Effector CD4-positive, alpha-beta T cell (primary cell): ENCODE measurements around the gene ATP5F1D.

Experiments
- DNase-seq: peaks from one replicate; pipeline ENCODE4 v3.0.0-alpha.2; 2020

Gene ATP5F1D

DNA sequence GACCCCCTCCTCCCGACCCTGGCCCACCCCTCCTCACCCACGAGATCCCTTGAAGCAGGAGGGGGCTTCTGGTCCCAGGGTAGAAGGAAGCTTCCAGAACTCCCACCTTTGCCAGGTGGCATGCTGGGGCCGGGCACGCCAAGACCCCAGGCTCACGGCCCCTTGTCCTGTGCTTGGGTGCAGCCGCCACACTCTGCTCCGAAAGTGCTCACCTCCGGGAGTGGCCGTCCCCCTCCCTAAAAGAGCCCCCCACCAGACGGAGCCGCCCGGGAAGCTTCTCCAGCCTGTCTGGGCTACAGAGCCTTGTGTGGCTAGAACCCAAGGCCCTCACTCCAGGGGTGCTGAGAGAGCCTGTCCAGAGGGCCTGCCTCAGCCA, 42.4 kb downstream of the ATP5F1D start:
- DNase-seq, result no peak

DNA sequence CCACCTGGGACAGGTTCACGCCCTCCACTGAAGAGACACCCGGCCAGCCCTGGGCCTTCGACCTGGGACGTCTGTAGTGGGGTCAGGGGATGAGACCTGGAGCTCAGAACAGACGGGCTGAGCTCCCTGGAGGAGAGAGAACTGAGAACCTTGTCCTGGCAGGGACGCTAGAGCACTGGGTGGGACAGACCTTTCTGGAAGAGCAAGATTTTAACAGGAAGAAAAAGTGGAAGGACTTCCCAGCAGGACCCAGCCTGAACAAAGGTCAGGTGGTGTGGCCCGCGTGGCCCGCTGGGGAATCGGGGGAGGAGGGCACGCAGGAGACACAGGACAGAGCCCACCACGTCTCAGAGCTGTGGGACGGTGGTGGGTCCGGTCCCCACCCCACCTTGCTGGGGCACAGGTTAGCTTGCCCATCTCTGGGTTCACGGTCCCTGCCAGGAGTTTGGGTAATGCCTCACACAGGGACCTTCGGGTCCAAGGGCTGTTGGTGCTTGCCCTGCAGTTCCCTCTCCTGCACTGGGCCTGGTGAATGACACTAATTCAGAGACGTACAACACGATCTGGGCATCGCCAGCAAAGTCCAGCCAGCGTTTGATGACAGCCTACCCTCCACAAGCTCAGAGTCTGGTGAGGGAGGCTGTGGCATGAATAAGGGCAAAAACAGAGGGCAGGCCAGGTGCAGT, 42.9 kb downstream of the ATP5F1D start:
- DNase-seq, result no peak

DNA sequence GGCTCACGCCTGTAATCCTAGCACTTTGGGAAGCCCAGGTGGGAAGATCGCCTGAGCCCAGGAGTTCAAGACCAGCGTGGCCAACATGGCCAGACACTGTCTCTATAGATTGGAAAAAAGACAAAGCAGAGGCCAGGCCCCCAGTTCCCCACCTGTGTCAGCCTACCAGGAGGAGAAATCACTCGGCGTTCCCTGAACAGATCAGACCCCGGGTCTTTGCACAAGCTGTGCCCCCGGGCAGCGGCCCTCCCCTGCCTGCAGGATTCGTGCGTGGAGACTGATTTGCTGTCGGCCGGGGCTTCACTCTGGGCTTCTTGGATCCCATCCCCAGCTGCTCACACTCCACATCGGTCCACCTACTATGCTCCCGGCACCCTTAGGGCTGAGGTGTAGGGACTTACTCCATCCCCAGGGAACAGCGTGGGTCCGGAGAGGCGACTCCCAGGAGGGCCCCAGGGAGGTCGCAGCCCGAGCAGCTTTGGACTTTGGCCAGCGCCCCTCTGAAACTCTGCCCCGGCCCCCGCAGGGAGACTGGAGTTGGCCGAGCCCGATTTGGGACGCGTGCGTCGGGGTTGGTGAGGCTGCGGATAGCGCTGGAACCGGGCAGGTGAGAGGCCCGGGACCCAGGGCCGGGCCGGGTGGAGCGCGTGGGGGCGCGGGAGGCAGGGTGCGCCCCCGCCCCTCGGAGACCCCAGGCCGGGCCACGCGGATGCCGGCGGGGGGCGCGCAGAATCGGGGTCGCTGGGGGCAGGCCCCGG, 43.6 kb downstream of the ATP5F1D start:
- no peak for DNase-seq

DNA sequence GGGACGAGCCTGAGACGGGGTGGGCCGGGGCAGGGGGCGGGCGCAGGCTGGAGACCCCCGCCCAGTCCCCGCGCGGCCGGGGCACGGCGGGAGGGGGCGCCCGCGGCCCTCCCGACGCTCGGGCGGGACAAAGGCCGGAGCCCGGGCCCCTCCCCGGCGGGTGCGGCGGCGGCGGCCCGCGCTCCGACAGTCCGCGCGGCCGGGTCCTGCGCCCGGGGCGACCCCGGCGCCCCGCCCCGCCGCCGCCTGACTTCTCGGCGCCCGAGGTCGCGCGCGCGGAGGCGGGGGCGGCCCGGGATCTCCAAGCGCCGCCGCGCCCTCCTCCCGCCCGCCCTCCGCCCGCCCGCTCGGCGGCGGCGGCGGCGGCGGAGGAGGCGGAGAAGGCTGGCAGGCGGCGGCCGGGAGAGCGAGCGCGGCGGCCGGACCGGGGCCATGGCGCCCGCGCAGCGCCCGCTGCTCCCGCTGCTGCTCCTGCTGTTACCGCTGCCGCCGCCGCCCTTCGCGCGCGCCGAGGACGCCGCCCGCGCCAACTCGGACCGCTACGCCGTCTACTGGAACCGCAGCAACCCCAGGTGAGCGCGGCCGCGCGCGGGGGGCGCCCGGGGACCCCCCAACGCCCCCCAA, 44.3 kb downstream of the ATP5F1D start, which contains the start of gene EFNA2:
Gene EFNA2 (plus strand): TSS at position 137 of the 624 bp plus-strand sequence. CDS start 296 bp downstream, at position 433.
- no peak for DNase-seq

DNA sequence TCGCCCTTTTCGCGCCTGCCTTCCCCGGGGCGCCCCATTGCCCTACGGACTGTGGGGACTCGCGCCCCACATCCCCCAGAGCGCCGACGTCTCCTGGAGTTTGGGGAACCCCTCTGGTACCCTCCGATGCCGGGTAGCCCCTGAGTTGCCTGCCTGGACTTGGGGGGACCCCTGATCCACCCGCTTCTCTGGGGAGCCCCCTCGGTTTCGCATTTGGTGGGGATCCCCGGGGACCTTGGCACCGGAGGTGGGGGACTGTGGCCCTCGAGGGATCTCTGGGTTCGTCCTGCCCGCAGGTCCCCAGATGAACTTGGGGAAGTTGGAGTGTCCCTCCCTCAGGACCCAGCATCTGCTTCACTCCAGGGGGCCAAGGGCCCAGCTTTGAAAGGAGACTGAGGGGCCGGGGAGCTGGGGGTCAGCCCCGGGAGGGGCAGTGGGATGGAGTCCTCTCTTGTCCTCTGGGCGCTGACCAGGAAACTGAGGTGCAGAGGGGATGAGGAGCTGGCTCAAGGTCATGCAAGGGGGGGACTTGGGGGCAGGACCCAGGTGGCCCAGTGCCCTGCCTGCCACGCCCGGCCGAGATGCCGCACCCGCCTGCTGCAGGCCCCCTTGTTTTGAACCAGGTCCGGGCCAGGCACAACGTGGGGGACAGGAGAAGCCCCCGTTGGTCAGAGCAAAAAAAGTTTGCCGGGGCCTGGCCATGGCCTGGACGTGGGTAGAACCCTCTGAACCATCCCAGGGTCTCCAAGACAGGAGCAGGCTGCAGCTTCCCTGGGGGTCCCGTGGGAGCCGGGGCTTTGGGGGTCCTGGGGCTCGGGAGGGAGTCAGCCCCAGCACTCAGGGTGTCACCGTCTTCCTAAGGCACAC, 45.2 kb downstream of the ATP5F1D start:
- no peak for DNase-seq

DNA sequence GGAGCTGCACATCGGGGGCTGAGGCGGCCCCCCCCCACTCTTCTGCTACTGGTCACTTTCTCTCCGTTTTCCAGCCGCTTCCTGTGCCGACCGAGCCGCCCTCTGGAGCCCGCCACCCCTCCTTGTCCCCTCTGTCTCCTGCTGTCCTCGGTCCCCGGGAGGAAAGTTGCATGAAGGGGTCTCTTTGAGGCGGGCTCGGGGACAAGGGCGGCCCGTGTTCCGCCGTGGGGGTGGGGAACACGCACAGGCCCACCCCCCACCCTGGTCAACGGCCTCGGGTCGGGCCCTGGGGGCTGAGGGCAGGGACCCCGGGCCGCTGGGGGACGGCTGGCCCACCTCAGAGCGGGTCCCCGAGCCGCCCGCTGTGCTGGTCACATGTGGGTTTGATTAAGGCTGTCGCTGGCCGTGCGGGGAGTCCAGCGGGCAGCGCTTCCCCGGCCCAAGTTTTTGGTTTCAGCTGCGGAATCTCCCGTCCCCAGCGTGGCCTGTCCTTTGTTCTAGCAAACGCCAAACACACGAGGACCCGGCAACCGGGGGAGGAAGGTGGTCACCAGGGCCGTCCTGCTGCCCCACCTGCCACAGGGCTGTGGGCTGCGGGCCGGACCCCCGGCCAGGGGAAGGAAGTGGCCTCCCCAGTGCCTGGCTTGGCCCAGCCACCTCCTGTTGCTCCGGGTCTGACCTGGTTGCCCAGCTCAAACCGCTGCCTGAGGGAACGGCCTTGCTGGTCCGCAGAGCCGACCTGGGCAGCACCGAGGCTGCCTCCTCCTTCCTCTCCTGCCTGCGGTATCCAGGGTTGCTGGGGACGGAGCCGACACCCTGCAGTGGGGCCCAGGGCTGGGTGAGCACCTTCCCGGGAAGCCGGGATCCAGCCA, 46.0 kb downstream of the ATP5F1D start:
- DNase-seq, result no peak

DNA sequence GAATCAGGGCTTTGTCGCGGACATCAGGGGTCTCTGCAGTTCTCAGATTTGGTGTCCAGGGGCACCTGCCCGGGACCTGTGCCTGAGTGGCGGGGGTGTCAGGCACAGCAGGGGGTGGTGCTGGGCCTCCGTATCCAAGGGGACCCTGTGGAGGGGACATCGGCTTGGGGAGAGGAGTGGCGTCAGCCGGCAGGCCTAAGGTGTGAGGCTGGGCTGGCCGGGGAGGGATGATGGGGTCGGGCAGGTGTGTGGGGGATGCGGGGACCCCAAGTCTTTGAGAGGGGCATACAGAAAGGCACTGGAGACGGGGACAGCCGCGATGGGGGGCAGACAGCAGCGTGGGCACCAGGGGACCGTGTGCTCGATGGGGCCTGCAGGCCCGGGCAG, 46.7 kb downstream of the ATP5F1D start:
- no peak for DNase-seq

DNA sequence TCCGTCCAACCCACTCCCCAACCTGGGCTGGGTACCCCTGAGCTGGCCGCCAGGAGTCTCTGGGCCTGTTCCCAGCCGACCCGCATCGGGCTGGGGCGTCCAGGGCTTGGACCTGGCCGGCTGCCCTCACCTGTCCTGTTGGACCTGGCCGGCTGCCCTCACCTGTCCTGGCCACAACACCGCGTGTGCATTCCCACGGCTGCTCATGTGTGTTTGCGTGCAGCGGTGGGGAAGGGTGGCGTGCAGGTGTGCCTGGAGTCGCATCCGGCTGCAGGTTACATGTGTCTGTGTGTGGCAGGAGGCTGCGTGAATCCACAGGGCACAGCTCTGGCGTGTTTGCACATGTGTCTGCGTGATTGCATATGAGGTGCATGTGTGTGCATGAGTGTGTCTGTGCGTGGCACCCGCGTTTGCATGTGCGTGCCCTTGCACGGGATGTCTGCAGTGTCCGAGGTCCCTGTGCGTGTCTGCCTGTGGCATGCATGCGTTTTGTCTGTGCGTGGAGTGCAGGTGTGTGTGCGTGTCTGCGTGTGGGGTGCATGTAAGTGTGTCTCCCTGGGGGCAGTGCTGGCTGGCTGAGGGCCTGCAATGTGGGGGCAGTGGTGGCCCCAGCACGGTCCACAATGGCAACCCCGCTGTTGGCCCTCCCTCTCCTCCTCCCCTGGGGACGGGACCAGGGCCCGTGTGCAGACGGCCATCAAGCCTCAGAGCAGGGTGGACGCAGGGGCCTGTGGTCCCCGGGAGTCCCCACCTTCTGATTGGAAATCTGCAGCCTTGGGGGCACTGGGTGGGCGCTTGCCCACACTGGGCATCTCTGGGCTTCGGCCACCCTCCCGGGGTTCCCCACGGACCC, 47.5 kb downstream of the ATP5F1D start:
- no peak for DNase-seq

DNA sequence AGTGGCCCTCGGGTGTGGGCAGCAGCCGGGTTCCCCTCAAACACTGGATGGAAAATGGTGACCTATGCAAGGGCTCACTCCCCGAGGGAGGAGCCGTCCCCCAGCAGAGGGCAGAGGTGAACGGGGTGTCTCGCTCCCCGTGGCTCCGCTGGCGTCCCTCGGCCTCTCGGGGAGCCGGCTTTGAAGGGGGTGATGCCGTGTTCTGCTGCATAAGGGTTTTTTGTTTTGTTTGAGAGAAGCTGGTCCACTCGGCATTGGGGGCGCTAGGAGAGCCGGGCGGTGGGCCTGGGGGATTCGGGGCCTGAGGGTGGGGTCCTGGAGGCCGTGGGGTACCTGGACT, 48.1 kb downstream of the ATP5F1D start:
- DNase-seq, result no peak

DNA sequence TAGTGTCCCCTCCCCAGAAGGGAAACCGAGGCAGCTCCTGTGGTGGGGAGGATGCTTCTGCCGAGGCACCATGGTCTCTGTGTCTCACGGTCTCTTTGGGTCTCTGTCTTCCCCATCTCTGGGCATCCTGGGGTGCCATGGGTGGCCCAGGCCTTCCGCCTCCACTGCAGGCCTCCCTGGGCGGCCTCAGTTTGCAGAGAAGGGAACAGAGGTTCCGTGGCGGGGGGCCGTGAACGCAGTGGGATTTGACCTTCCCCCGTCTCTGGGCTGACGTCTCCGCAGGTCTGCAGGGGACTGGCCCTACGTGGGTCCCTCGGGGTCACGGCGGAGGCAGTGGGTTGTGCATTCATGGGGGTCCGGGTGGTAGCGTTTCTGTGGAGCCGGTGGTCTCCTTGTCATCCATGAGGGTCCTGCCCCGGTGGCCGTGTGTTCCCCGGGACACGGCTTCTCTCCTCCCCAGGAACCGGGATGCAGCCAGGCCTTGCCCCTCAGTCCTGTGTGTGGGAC, 48.7 kb downstream of the ATP5F1D start:
- no peak for DNase-seq

DNA sequence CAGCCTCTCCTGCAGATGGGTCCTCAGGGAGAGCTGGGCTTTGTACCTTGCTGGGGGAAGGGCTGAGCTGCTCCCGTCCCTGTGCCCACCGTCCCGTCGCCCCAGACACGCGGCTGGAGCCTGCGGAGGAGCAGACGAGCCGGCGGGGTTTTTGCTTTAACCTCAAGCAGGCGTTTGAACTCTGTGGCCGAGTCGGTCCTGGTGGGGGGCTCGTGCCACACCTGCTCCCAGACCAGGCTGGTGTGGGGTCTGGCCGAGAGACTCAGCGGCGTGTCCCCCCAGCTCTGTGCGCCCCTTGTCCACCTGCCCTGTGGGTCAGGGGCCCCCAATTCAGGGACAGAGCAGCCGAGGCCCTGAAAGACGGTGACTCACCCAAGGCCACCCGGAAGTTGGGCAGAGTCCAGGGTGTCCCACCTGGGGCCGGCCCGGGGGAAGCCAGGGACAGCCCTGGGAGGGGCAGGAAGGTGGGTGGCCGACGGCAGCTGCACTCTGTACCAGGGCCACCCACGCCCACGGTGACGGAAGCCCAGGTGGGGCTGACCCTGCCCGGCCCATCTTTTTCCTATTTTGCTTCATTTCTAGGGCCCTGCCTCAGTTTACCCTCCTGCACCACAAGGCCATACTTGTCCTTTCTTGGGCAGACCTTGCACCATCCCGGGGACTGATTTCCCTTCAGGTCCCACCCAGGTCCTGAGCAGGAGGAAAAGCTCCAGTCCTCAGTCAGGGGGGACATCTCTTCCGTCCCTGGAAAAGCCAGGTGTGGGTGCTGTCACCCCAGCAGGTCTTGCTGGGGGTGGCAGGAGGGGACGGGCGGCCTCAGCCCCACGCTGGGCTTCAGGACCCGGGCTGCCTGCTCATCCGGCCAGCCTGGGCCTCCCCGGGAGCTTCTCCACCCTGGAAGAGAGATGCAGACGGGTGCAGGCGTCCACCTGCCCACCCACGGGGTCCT, 49.4 kb downstream of the ATP5F1D start:
- no peak for DNase-seq

DNA sequence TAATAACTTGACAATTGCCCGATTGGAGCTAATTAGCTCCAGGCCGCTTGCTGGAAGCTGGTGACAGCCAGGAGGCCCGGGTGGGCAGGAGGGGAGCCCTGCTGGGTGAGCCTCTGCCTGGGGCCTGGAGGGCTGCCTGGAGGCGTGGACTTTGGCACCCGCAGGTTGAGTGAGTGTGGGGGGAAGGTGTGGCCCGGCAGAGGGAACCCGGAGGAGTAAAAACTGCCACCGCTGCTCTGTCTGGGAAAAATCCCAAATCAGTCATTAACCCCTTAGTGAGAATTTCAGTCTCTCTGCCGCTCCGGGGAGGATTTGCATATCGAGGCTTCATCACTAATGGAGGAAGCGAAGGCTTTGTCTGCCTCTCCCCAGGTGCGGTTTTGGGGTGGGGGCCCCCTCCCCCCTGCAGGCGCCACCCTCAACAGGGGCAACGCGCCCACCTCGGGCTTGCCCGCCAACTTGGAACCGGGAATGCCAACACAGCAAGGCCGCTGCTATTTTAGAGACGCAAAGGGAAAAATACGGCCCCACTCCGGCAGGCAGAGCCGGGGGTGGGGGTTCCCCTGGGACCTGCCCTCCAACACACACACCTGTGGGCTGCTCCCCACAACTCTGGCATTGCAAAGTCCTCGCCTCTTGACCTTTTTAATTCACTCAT, 50.3 kb downstream of the ATP5F1D start:
- no peak for DNase-seq

DNA sequence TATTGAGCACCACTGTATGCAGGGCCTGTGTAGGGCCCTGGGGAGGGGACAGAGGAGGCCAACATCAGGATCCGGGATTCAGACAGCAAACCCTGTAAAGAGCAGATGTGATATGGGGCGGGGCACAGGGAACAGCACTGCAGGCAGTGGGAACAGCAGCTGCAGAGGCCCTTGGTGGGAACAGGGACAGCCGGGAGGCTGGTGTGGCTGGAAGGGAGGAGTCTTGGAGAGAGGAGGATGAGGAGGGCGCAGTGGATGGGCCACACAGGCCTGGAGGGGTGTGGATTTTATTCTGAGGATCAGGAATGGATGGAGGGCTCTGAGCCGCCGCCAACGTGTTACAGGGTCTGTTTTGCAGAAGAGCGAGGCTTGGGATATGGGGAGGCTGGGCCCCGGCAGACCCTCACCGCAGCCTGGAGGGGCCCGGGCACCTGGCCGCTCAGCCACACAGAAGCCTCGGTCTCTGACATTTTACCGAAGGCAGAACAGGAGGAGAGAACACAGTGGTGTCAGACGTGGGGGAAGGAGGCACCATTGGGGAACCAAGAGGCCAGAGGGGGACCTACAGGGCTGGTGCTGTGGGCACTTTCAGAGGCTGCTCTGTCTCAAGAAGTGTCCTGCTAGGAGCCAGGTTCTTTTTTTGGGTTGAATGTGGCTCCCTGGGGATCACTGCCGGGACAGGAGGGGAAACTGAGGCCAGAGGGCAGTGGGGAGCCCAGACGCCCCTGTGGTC, 51.0 kb downstream of the ATP5F1D start:
- DNase-seq, result no peak

DNA sequence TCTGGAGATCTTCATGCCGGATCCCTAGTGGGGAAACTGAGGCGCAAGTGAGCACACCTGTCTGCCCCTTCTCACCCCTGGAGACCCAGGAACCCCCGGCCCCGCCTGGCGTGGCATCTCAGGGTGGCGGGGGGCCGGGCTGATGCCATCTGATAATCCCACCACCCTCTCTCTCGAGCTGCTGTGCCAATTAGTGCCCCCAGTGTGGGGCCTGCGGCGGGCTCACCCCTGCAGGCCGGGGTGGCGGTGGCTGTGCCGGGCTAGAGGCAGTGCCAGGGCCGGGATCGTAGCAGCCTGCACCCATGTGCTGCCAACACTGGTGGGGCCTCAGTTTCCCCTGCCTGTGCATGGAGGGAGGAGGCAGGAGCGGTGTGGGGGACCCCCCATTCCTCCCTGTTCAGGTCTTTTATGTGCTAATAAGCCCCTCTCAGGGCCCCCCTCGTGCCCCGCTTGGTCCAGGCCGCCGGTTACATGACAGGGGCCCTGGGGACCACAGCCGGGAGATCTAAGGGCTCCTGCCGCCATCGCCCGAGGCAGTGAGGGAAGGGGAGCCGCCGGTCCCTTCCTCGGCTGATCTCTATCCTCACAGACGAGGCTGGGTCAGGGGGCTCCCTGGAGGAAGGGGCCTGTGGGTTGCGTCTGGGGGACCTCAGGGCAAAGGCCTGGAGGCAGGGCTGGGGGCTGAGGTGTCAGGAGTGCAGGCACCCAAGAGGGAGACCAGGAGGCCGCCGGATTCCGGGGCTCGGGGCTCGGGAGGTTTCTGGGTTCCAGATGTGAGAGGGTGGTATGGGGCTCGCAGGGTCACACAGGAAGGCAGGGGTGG, 52.4 kb downstream of the ATP5F1D start:
- no peak for DNase-seq
